Measurements from ENCODE around the gene TMEM184B.

The TMEM184B gene

GRCh38 chr22:38175206-38176118, 97.3 kb downstream of the TMEM184B start:
- no peak for DNase-seq

- DNase-seq, result no peak
Observed at GRCh38 chr22:38174626-38175025, 98.2 kb downstream of the TMEM184B start.

DNA sequence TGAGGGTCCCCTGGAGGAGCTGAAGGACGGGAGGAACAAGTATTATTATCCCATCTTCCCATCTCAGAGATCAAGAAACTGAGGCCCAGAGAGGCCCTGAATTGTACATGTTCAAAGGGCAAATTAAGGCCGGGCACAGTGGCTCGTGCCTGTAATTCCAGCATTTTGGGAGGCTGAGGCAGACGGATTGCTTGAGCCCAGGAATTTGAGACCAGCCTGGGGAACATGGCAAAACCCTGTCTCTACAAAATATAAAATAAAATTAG, 99.2 kb downstream of the TMEM184B start:
- DNase-seq, result no peak

DNA sequence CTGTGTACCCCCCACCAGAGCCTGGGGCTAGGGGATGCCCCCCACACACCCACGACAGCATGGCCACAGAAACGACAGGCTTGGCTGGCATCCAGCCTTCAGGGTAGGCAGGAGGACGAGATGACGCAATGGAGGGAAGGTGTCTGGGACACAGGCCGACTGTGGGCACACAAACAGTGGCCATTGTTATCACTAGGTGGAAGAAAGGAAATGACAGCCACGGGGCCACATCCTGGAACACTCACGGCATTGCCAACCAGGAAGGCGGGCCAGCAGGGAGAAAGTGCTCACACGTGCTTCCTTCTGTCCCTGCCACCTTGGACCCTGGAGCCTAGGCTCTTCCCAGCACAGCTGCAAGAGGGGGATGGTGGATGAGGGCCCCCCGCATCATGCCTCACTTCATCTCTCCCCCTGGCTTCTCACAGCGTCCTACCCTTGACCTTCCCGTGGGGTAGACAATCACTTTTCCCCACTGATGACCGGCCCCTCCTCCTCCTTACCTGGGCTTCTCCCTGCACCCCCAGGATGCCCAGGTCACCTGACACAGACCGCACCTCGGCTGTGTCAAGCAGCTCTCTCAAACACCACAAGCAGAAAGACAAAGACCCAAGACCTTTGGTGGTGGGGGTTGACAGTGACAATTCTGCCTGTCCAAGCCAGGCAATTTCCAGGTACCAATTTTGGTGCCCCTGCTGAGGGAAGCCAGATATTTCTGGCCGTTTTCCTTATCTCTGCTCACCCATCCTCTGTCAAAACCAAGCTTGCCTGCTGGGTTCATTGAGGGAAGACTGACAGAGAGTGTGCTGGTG, 99.8 kb downstream of the TMEM184B start:
- no peak for DNase-seq

DNA sequence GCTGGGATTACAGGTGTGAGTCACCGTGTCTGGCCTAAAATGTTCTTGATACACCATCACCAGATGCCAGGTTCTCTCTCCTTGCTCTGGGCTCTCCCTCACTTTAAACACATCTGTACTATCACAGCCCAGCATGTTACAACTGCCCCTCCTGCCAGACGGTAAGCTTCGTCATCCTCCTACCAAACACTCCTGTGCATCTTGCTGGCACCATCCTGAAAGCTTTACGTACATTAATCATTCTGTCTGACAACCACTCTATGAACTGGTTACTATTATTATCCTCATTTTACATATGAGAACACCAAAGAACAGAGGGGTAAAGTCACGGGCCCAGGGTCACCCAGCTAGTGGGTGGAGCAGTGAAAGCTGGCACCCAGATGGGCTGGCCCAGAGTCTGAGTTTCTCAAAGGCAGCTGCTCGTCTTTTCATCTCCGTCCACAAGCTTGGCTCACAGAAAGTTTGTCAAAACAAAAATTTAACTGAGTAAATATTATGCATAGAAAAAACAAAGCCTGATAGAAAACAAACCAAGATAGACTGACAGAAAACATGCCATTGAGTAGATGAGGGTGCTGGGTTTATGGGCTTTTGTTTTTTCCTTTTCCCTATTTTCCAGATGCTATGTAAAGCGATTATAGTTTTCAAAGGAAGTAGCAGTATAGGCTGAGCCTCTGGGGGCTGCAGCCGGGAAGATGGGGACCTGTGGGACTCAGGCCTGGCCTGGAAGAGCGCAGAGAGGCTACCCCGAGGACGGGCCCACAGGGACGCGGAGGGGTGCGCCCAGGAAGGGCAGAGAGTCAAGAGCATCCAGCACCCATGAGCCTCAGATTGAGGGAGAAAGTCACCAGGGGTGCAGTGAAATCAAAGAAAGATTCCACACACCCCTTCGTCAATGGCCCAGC, 100.6 kb downstream of the TMEM184B start:
- no peak for DNase-seq

DNA sequence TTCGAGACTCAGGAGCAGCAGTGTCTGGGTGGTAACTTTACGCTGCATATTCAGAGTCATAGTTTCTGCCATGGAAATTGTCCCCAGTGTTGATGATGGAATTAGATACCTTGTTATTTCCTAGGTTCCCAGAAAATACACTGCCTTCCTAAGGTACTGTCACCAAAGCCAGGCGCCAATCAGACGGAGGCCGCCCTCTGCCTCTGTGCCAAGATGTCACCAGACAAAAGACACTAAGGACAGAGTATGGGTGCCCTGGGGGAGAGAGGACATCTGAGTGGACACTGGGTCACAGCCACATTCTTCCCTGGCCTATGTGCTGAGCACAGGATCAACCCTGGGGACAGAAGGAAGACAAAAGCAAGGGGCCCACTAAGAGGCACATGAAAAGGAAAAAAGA, 102.3 kb downstream of the TMEM184B start:
- DNase-seq, result no peak

Measured in NCI-H748 treated with DMSO at 0.1 percent for 48 hours (cell line).